PC-3 (cell line): Measurements from ENCODE around the gene DIS3L2. TPM values are rescaled to one million over a fixed set of nuclear protein-coding genes. Genes with fewer than 3 reads are reported as not detected.

Experiments
- ATAC-seq: fragments of 200-7000 bp; cut with Tn5 transposase; 2 replicates; pipeline ENCODE4 v1.9.1; 2020; ENCODE audit warnings: mild to moderate bottlenecking, moderate library complexity
- BruUV-seq: library from RNA; stranded (reverse); fragments of 400-500 nt; replicated peaks from 2 replicates; lab custom pipeline; 2021; lab: Mats Ljungman, UMichigan
- CTCF ChIA-PET: fragments of 300-600 bp; sonication (Branson Sonifier 250); formaldehyde crosslinking; loops from one replicate; lab custom pipeline; 2022; ENCODE audit warnings: antibody characterized with exemption; lab: Charles Lee
- POLR2A ChIA-PET: fragments of 300-600 bp; sonication (Branson Sonifier 250); formaldehyde crosslinking; loops from one replicate; lab custom pipeline; 2022; ENCODE audit warnings: antibody characterized with exemption; ENCODE audit not compliant: unreplicated experiment; lab: Charles Lee
- DNase-seq: peaks from one replicate; pipeline ENCODE4 v3.0.0-alpha.2; 2015
- H2AFZ ChIP-seq: fragments of 300-600 bp; sonication (generic); 2 replicates; pipeline ENCODE4 v1.6.0; 2016; ENCODE audit warnings: antibody characterized with exemption, low read length
- H3F3A ChIP-seq: fragments of 300-600 bp; sonication (generic); one replicate; pipeline ENCODE4 v1.6.0; 2017; ENCODE audit warnings: antibody characterized with exemption, low read length, control low read depth, mild to moderate bottlenecking; ENCODE audit not compliant: unreplicated experiment
- H3K27ac ChIP-seq: fragments of 300-600 bp; sonication (generic); 2 replicates; pipeline ENCODE4 v1.5.1; 2016; ENCODE audit warnings: mild to moderate bottlenecking, low read length
- H3K27me3 ChIP-seq: fragments of 300-600 bp; sonication (generic); 2 replicates; pipeline ENCODE4 v1.6.1; 2016; ENCODE audit warnings: low read length, mixed read lengths
- H3K36me3 ChIP-seq: fragments of 300-600 bp; sonication (generic); 2 replicates; pipeline ENCODE4 v1.6.1; 2016; ENCODE audit warnings: low read depth, mixed run types, low read length, mixed read lengths
- H3K4me1 ChIP-seq: fragments of 300-600 bp; sonication (generic); 2 replicates; pipeline ENCODE4 v1.5.1; 2016; ENCODE audit warnings: low read length; ENCODE audit not compliant: insufficient read depth
- H3K4me2 ChIP-seq: fragments of 300-600 bp; sonication (generic); 2 replicates; pipeline ENCODE4 v1.6.0; 2016; ENCODE audit warnings: low read length
- H3K4me3 ChIP-seq: fragments of 300-600 bp; sonication (generic); 2 replicates; pipeline ENCODE4 v1.5.1; 2016; ENCODE audit warnings: mild to moderate bottlenecking, low read length, mixed read lengths
- H3K79me2 ChIP-seq: fragments of 300-600 bp; sonication (generic); 2 replicates; pipeline ENCODE4 v1.6.1; 2017; ENCODE audit warnings: low read length, mixed read lengths
- H3K9ac ChIP-seq: fragments of 300-600 bp; sonication (generic); 2 replicates; pipeline ENCODE4 v1.6.0; 2016; ENCODE audit warnings: mild to moderate bottlenecking, low read length
- H3K9me2 ChIP-seq: fragments of 300-600 bp; sonication (generic); replicated peaks from 2 replicates; pipeline ENCODE4 v1.6.1; 2016; ENCODE audit warnings: mixed run types, low read length, mixed read lengths
- H3K9me3 ChIP-seq: fragments of 300-600 bp; sonication (generic); 2 replicates; pipeline ENCODE4 v1.6.1; 2016; ENCODE audit warnings: low read length, mixed read lengths
- H4K20me1 ChIP-seq: fragments of 300-600 bp; sonication (generic); 2 replicates; pipeline ENCODE4 v1.6.1; 2016; ENCODE audit warnings: low read length, mixed read lengths
- CTCF ChIP-seq: fragments of 300-600 bp; sonication (generic); conservative IDR thresholded peaks from 2 replicates; pipeline ENCODE4 v1.5.1; 2017; ENCODE audit warnings: antibody characterized with exemption, low read depth, mild to moderate bottlenecking, low read length
- EZH2 ChIP-seq: fragments of 300-600 bp; sonication (generic); IDR thresholded peaks from one replicate; pipeline ENCODE4 v1.6.1; 2017; ENCODE audit warnings: antibody characterized with exemption, mild to moderate bottlenecking, low read length; ENCODE audit not compliant: unreplicated experiment
- EZH2phosphoT487 ChIP-seq: fragments of 300-600 bp; sonication (generic); IDR thresholded peaks from 2 replicates; pipeline ENCODE4 v1.6.1; 2018; ENCODE audit warnings: mild to moderate bottlenecking, antibody characterized with exemption, low read length, borderline replicate concordance
- intact Hi-C: fragments of 100-400 bp; cut with micrococcal nuclease; formaldehyde crosslinking; loops from 2 replicates; pipeline ENCODE4 v1.9.0; 2023
- total RNA-seq: library from RNA; depleted of rRNA; stranded (reverse); fragments of >200 nt; gene quantifications from 2 replicates; pipeline ENCODE4 v1.2.3, GENCODE V29; 2014

DIS3L2 gene
- total RNA-seq, 1 experiment from 2014 or later = 22.8 TPM

- Histone ChIP-seq H3K9ac (no peak overlapping the region), H3K27me3 (no peaks in the 10 kb centered on the region), H3K9me3 (no peaks in the 10 kb centered on the region), H2AFZ (no peak overlapping the region), H3K9me2 (no peaks in the 10 kb centered on the region), H3F3A (no peaks in the 10 kb centered on the region), H3K4me2 (no peak overlapping the region), H3K27ac (no peak overlapping the region), H4K20me1 (no peaks in the 10 kb centered on the region), H3K4me1 (no peaks in the 10 kb centered on the region), H3K36me3 (no peaks in the 10 kb centered on the region), H3K4me3 (no peak overlapping the region), H3K79me2 (no peaks in the 10 kb centered on the region)
- POLR2A ChIA-PET = no interaction called here
- intact Hi-C loops = no loop called here
- ATAC-seq (no peak), DNase-seq (no peak)
- CTCF ChIA-PET = interaction anchor here (0.7 kb wide), 1 partner anchor 353 kb away, joined by 3 read pairs; no protein-coding TSS in a partner anchor
- no TSS peak for BruUV-seq
- no peak for TF ChIP-seq CTCF
- no peak for TF ChIP-seq EZH2
Observed at GRCh38 chr2:231935815-231936214, 25.7 kb upstream of the DIS3L2 start.

DNA sequence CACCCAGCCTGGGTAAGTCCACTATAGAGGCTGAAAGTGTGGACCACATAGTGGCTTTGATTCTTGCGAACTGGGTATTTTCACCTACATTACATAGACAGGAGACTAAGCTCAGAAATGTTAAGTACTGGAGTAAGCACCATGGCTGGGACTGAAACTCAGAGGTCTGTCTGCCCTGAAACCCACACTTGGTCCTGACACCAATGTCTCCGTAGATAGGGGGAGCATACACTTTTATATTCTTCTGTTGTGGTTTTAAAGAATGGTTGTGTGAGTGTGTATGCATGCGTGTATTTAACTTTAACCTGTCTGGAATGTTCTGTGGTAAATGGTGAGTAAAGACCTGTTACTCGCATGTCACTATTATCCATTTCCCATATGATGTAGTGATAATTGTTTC is 25.0 kb upstream of the DIS3L2 start:
- no peaks in the 10 kb centered on the region for H4K20me1 ChIP-seq
- BruUV-seq = no TSS peak
- POLR2A ChIA-PET = no interaction called here
- intact Hi-C loops = no loop called here
- H3K9me3 ChIP-seq = no peaks in the 10 kb centered on the region
- H3K27me3 ChIP-seq = no peaks in the 10 kb centered on the region
- no peaks in the 10 kb centered on the region for H3K79me2 ChIP-seq
- H3K4me1 ChIP-seq = no peaks in the 10 kb centered on the region
- no peak overlapping the region for H3K4me3 ChIP-seq
- DNase-seq = no peak
- TF ChIP-seq CTCF (no peak), EZH2 (no peak), EZH2phosphoT487 (no peak)
- no peak overlapping the region for H3K4me2 ChIP-seq
- H3K9ac ChIP-seq = no peak overlapping the region
- H2AFZ ChIP-seq = no peak overlapping the region
- no peak overlapping the region for H3K27ac ChIP-seq
- CTCF ChIA-PET = no interaction called here
- no peaks in the 10 kb centered on the region for H3F3A ChIP-seq
- H3K36me3 ChIP-seq = no peaks in the 10 kb centered on the region
- H3K9me2 ChIP-seq = no peaks in the 10 kb centered on the region
- ATAC-seq = no peak

DNA sequence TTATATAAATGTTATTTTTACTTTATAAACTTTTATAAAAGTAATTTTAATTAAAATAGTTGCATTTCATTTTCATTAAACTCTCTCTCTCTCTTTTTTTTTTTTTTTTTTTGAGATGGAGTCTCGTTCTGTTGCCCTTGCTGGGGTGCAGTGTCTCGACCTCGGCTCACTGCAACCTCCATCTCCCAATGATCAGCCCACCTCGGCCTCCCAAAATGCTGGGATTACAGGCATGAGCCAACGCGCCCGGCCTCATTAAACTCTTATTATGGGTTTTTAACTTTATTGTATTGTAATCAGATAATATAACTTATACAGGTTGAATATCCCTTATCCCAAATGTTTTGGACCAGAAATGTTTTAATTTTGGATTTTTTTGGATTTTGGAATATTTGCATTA is 24.5 kb upstream of the DIS3L2 start:
- Histone ChIP-seq H3K9me3 (no peaks in the 10 kb centered on the region), H3K27ac (no peak overlapping the region), H3K4me2 (no peak overlapping the region), H4K20me1 (no peaks in the 10 kb centered on the region), H3K36me3 (no peaks in the 10 kb centered on the region), H3K4me3 (no peak overlapping the region), H3K9me2 (no peaks in the 10 kb centered on the region), H3F3A (no peaks in the 10 kb centered on the region), H3K9ac (no peak overlapping the region), H3K27me3 (no peaks in the 10 kb centered on the region), H3K79me2 (no peaks in the 10 kb centered on the region), H2AFZ (no peak overlapping the region), H3K4me1 (no peaks in the 10 kb centered on the region)
- TF ChIP-seq CTCF (no peak), EZH2 (no peak), EZH2phosphoT487 (no peak)
- no peak for DNase-seq
- CTCF ChIA-PET = no interaction called here
- POLR2A ChIA-PET = no interaction called here
- BruUV-seq = no TSS peak
- intact Hi-C loops = no loop called here
- no peak for ATAC-seq
